HepG2 (cell line): ENCODE results near the gene NUFIP2. TPM values are rescaled to one million over a fixed set of nuclear protein-coding genes. Genes with fewer than 3 reads are reported as not detected.
A peak's percentile ranks its signal among the peaks of the same experiment; 100 is the strongest.

Source experiments
- ATAC-seq: fragments of 200-7000 bp; cut with Tn5 transposase; 3 replicates; pipeline ENCODE4 v1.9.1; 2020; ENCODE audit warnings: mild to moderate bottlenecking, moderate library complexity
- BruUV-seq: library from RNA; stranded (reverse); fragments of 400-500 nt; replicated peaks from 2 replicates; lab custom pipeline; 2021; lab: Mats Ljungman, UMichigan
- CTCF ChIA-PET: fragments of 300-600 bp; formaldehyde crosslinking; extraction: SDS; loops from one replicate; lab custom pipeline; 2021; ENCODE audit warnings: low total read pairs, inconsistent platforms, low intra/inter-chr PET ratio; lab: Yijun Ruan, JAX
- POLR2A ChIA-PET: fragments of 350-600 bp; sonication (Branson Sonifier 250); formaldehyde crosslinking; loops from one replicate; lab custom pipeline; 2020; ENCODE audit warnings: antibody characterized with exemption, inconsistent platforms; lab: Yijun Ruan, JAX
- DNase-seq: peaks from one replicate; pipeline ENCODE4 v3.0.0-alpha.2; 2015; ENCODE audit warnings: low spot score
- FAIRE-seq: peaks from 3 replicates; lab custom pipeline; 2011; peaks lifted over from hg19 to GRCh38; lab: Jason Lieb, UNC
- H2AFZ ChIP-seq: one replicate; pipeline ENCODE4 v1.6.1; 2011; ENCODE audit warnings: low read length, inconsistent platforms
- H3K27ac ChIP-seq: fragments of 300-600 bp; 3 replicates; pipeline ENCODE4 v1.8.0; 2011; ENCODE audit warnings: mixed run types, mild to moderate bottlenecking, mixed read lengths, low read length, inconsistent platforms; ENCODE audit not compliant: insufficient read depth; ENCODE audit errors: extremely low read length
- H3K27me3 ChIP-seq, 2 experiments: fragments of 200-600 bp in 1 of 2; 2 replicates in 1 of 2; 3 replicates in 1 of 2; pipeline versions ENCODE4 v1.6.0 to v1.8.0; 2011; ENCODE audit warnings: low read length in 2 of 2, mild to moderate bottlenecking in 2 of 2, moderate library complexity in 2 of 2, inconsistent platforms in 1 of 2; ENCODE audit not compliant: insufficient read depth in 2 of 2, control insufficient read depth in 1 of 2
- H3K36me3 ChIP-seq, 2 experiments: fragments of 200-600 bp in 1 of 2; replicated peaks in 1 of 2; 2 replicates in 1 of 2; 3 replicates in 1 of 2; pipeline versions ENCODE4 v1.5.1 to v1.8.0; 2011; ENCODE audit warnings: low read length in 2 of 2, inconsistent platforms in 1 of 2; ENCODE audit not compliant: insufficient read depth in 2 of 2, control insufficient read depth in 1 of 2
- H3K4me1 ChIP-seq: 2 replicates; pipeline ENCODE4 v1.5.1; 2012; ENCODE audit warnings: low read length, inconsistent platforms; ENCODE audit not compliant: insufficient read depth
- H3K4me2 ChIP-seq: 2 replicates; pipeline ENCODE4 v1.6.0; 2011; ENCODE audit warnings: low read depth, low read length, inconsistent platforms
- H3K4me3 ChIP-seq, 3 experiments: fragments of 200-600 bp in 1 of 3; sonication (generic), shearing (Covaris generic) in 1 of 3; replicated peaks in 1 of 3; 2 replicates each; pipeline ENCODE4 v1.5.1; 2011 to 2016; ENCODE audit warnings: low read length in 3 of 3, inconsistent platforms in 2 of 3, low read depth in 2 of 3, mild to moderate bottlenecking in 2 of 3, control low read depth in 1 of 3, mixed read lengths in 1 of 3; ENCODE audit not compliant: insufficient read depth in 1 of 3
- H3K79me2 ChIP-seq: one replicate; pipeline ENCODE4 v1.6.1; 2011; ENCODE audit warnings: low read length, inconsistent platforms; ENCODE audit not compliant: insufficient read depth
- H3K9ac ChIP-seq: 2 replicates; pipeline ENCODE4 v1.6.0; 2011; ENCODE audit warnings: mild to moderate bottlenecking, low read depth, low read length, inconsistent platforms; ENCODE audit not compliant: insufficient read depth
- H3K9me3 ChIP-seq: 2 replicates; pipeline ENCODE4 v1.5.1; 2012; ENCODE audit warnings: mild to moderate bottlenecking, low read length
- H4K20me1 ChIP-seq: 2 replicates; pipeline ENCODE4 v1.6.0; 2011; ENCODE audit warnings: inconsistent platforms, mild to moderate bottlenecking, low read length, moderate library complexity; ENCODE audit not compliant: insufficient read depth
- ARNT ChIP-seq: fragments of 450-650 bp; IDR thresholded peaks from 2 replicates; pipeline ENCODE4 v1.6.1; 2017
- CBX1 ChIP-seq: IDR thresholded peaks from one replicate; pipeline ENCODE4 v1.6.1; 2016; ENCODE audit warnings: antibody characterized with exemption, low read depth
- CTCF ChIP-seq: sonication (generic); formaldehyde crosslinking; IDR thresholded peaks from 2 replicates; pipeline ENCODE4 v1.5.0; 2020; ENCODE audit warnings: mild to moderate bottlenecking, missing genetic modification reagents, moderate library complexity
- HNF4A ChIP-seq: sonication (generic); formaldehyde crosslinking; IDR thresholded peaks from 2 replicates; pipeline ENCODE4 v1.4.0; 2020; ENCODE audit warnings: missing genetic modification reagents
- MLX ChIP-seq: IDR thresholded peaks from 2 replicates; pipeline ENCODE4 v1.6.1; 2016
- MXD1 ChIP-seq: sonication (generic); formaldehyde crosslinking; IDR thresholded peaks from 2 replicates; pipeline ENCODE4 v1.4.0; 2020; ENCODE audit warnings: mild to moderate bottlenecking, missing genetic modification reagents
- PRDM4 ChIP-seq: sonication (generic); formaldehyde crosslinking; IDR thresholded peaks from 2 replicates; pipeline ENCODE4 v1.9.0; 2021; ENCODE audit warnings: missing genetic modification reagents, borderline replicate concordance
- SRSF4 ChIP-seq: fragments of 200-400 bp; formaldehyde crosslinking; IDR thresholded peaks from one replicate; pipeline ENCODE4 v1.6.1; 2018; ENCODE audit warnings: mild to moderate bottlenecking, low read depth, low read length, moderate library complexity; ENCODE audit not compliant: poor library complexity, severe bottlenecking
- STAG1 ChIP-seq: sonication (generic); formaldehyde crosslinking; IDR thresholded peaks from 2 replicates; pipeline ENCODE4 v1.4.0; 2020; ENCODE audit warnings: missing genetic modification reagents
- THAP11 ChIP-seq: IDR thresholded peaks from 2 replicates; pipeline ENCODE4 v1.6.1; 2016; ENCODE audit warnings: missing biosample characterization, missing genetic modification reagents
- ZC3H4 ChIP-seq: sonication (generic); formaldehyde crosslinking; IDR thresholded peaks from 2 replicates; pipeline ENCODE4 v1.4.0; 2020; ENCODE audit warnings: missing genetic modification reagents, borderline replicate concordance
- ZNF292 ChIP-seq: sonication (generic); formaldehyde crosslinking; IDR thresholded peaks from 2 replicates; pipeline ENCODE4 v1.8.1; 2022; ENCODE audit warnings: mild to moderate bottlenecking, low read depth, missing genetic modification reagents, borderline replicate concordance
- WGBS: methylation state at CpG from one replicate; pipeline ENCODE4 v1.1.6; 2017; ENCODE audit warnings: low lambda C conversion rate; 5-methylcytosine and 5-hydroxymethylcytosine counted together
- in situ Hi-C: cut with HindIII; loops from 2 replicates; pipeline ENCODE4 v1.10.0; 2017; ENCODE audit warnings: low pct_unique_long_range_greater_than_20kb; ENCODE audit not compliant: extremely low pct_ligation_motif_present
- intact Hi-C: fragments of 100-400 bp; cut with micrococcal nuclease; formaldehyde crosslinking; loops from one replicate; pipeline ENCODE4 v1.10.0; 2022; ENCODE audit not compliant: unreplicated experiment
- polyA plus RNA-seq, 8 experiments: library from polyadenylated mRNA; depleted of rRNA in 3 of 8; stranded (reverse) in 7 of 8; unstranded in 1 of 8; fragments of >200 nt; fragmentation: Illumina TruSeq in 4 of 8; extraction: Trizol in 4 of 8; gene quantifications; 2 replicates each; pipeline versions ENCODE4 v1.2.1 to v1.2.3, GENCODE V29; 2011 to 2016; ENCODE audit warnings: low read depth in 4 of 8, missing spikeins in 1 of 8, mixed read lengths in 1 of 8; ENCODE audit not compliant: insufficient read depth in 1 of 8
- total RNA-seq, 5 experiments: library from RNA; depleted of rRNA; stranded (reverse); fragments of >200 nt; fragmentation: Illumina TruSeq; extraction: Trizol; gene quantifications; 2 replicates each; pipeline ENCODE4 v1.2.3, GENCODE V29; 2016; ENCODE audit warnings: low read depth in 1 of 5

The NUFIP2 gene
- total and polyA plus RNA-seq, 2 of the 13 experiments (the other 11 are each of a cell fraction or from before 2014, with no cell fraction given): 10.3 to 30.8 TPM

GRCh38 chr17:29253037-29253436 lies 40.9 kb downstream of the NUFIP2 start:
- Histone ChIP-seq H3K36me3 (peaks cover 0 to 3% of the 10 kb centered on the region in 2 experiments; a peak in 1 of 5 replicates), H3K27ac (no peak overlapping the region), H3K27me3 (no peaks in the 10 kb centered on the region), H4K20me1 (peaks cover 3% of the 10 kb centered on the region; the same call in 1 of the 2 replicates), H3K9ac (no peak overlapping the region), H2AFZ (no peak overlapping the region), H3K4me2 (no peak overlapping the region), H3K4me1 (no peaks in the 10 kb centered on the region), H3K9me3 (no peaks in the 10 kb centered on the region), H3K79me2 (no peaks in the 10 kb centered on the region), H3K4me3 (no peak overlapping the region)
- 98% methylated on average over 2 of the region's 2 CpGs for WGBS
- FAIRE-seq (no peak), ATAC-seq (no peak), DNase-seq (no peak)
- intact Hi-C loops: loop anchor here (5.0 kb wide), 1 partner anchor 39 kb away; the partner anchor contains the start of gene NUFIP2
- in situ Hi-C loops: no loop called here
- TF ChIP-seq ZC3H4 (CRISPR knock-in tag) (no peak), THAP11 (CRISPR knock-in tag) (no peak), HNF4A (no peak), ARNT (no peak), CBX1 (no peak)
- POLR2A ChIA-PET: no interaction called here
- CTCF ChIA-PET: no interaction called here
- no TSS peak for BruUV-seq

- Histone ChIP-seq H3K9me3 (no peaks in the 10 kb centered on the region), H3K4me3 (no peak overlapping the region), H4K20me1 (peaks cover 3% of the 10 kb centered on the region; the same call in 1 of the 2 replicates), H3K9ac (no peak overlapping the region), H3K79me2 (no peaks in the 10 kb centered on the region), H3K36me3 (peaks cover 0 to 3% of the 10 kb centered on the region in 2 experiments; a peak in 1 of 5 replicates), H2AFZ (no peak overlapping the region), H3K4me1 (no peaks in the 10 kb centered on the region), H3K4me2 (no peak overlapping the region), H3K27ac (no peak overlapping the region), H3K27me3 (no peaks in the 10 kb centered on the region)
- BruUV-seq: no TSS peak
- intact Hi-C loops (loop anchor here (5.0 kb wide), 1 partner anchor 40 kb away; the partner anchor contains the start of gene NUFIP2), in situ Hi-C loops (no loop called here)
- DNase-seq (no peak), ATAC-seq (peak; percentile 26; the same call in 2 of the 3 replicates), FAIRE-seq (peak; percentile 18)
- ChIA-PET POLR2A (interaction anchor here (1.3 kb wide), 1 partner anchor 10 kb away, joined by 4 read pairs; no protein-coding TSS in a partner anchor), CTCF (interaction anchor here (1.2 kb wide), 1 partner anchor 39 kb away, joined by 4 read pairs; no protein-coding TSS in a partner anchor)
- WGBS: 72% methylated on average over 7 of the region's 7 CpGs
- TF ChIP-seq MXD1 (CRISPR knock-in tag) (no peak), PRDM4 (no peak), MLX (CRISPR knock-in tag) (no peak), STAG1 (peak; percentile 25; the same call in 1 of the 2 replicates), ZNF292 (CRISPR knock-in tag) (no peak), SRSF4 (no peak), CTCF (CRISPR knock-in tag) (0 out of 2 replicates have a peak, but pooled peaks have one; percentile 7)
Observed at GRCh38 chr17:29252101-29252791, 41.7 kb downstream of the NUFIP2 start.
